SU-DHL-6 (cell line): Measurements from ENCODE around the gene GSK3B.

Experiments
- H2AFZ ChIP-seq: fragments of 200-600 bp; sonication (generic); 2 replicates; pipeline ENCODE4 v1.6.1; 2014; ENCODE audit warnings: low read depth, mild to moderate bottlenecking, moderate library complexity, mixed read lengths, antibody characterized with exemption, low read length; ENCODE audit not compliant: severe bottlenecking
- H3F3A ChIP-seq: fragments of 200-600 bp; shearing (Covaris generic); 2 replicates; pipeline ENCODE4 v1.6.0; 2016; ENCODE audit warnings: antibody characterized with exemption, mild to moderate bottlenecking; ENCODE audit not compliant: insufficient read depth
- H3K27ac ChIP-seq: fragments of 200-600 bp; sonication (generic); 2 replicates; pipeline ENCODE4 v1.5.1; 2016; ENCODE audit warnings: low read depth, mild to moderate bottlenecking, low read length, moderate library complexity, mixed read lengths
- H3K27me3 ChIP-seq: fragments of 200-600 bp; sonication (generic), shearing (Covaris generic); 2 replicates; pipeline ENCODE4 v1.6.0; 2014; ENCODE audit warnings: mild to moderate bottlenecking, low read length
- H3K36me3 ChIP-seq: fragments of 200-600 bp; sonication (generic); 2 replicates; pipeline ENCODE4 v1.6.1; 2014; ENCODE audit warnings: mild to moderate bottlenecking, low read length, mixed read lengths
- H3K4me2 ChIP-seq: fragments of 300-600, 200-600 bp; shearing (Covaris generic), sonication (generic); 2 replicates; pipeline ENCODE4 v1.6.0; 2014; ENCODE audit warnings: low read length, low read depth, mild to moderate bottlenecking; ENCODE audit not compliant: poor library complexity, severe bottlenecking
- H3K4me3 ChIP-seq: fragments of 200-600 bp; sonication (generic); 2 replicates; pipeline ENCODE4 v1.5.1; 2014; ENCODE audit warnings: antibody characterized with exemption, low read length, mild to moderate bottlenecking, mixed read lengths; ENCODE audit not compliant: insufficient read depth, poor library complexity, severe bottlenecking
- H3K79me2 ChIP-seq: fragments of 200-600 bp; sonication (generic); 2 replicates; pipeline ENCODE4 v1.6.1; 2014; ENCODE audit warnings: mild to moderate bottlenecking, low read length, moderate library complexity; ENCODE audit not compliant: insufficient read depth
- H3K9ac ChIP-seq: fragments of 200-600 bp; sonication (generic); 2 replicates; pipeline ENCODE4 v1.7.0; 2014; ENCODE audit warnings: mild to moderate bottlenecking, low read length
- H3K9me2 ChIP-seq: fragments of 200-600 bp; sonication (generic); replicated peaks from 2 replicates; pipeline ENCODE4 v1.6.1; 2014; ENCODE audit warnings: low read length; ENCODE audit not compliant: insufficient read depth
- H3K9me3 ChIP-seq: fragments of 200-600 bp; sonication (generic); 2 replicates; pipeline ENCODE4 v1.6.1; 2014; ENCODE audit warnings: low read length, mixed read lengths; ENCODE audit not compliant: insufficient read depth
- H4K20me1 ChIP-seq: fragments of 200-600 bp; sonication (generic); 2 replicates; pipeline ENCODE4 v1.6.1; 2014; ENCODE audit warnings: low read depth, mild to moderate bottlenecking, antibody characterized with exemption, low read length, moderate library complexity, mixed read lengths
- CTCF ChIP-seq: fragments of 200-600 bp; sonication (generic); IDR thresholded peaks from one replicate; pipeline ENCODE4 v1.5.1; 2017; ENCODE audit warnings: antibody characterized with exemption, mild to moderate bottlenecking, low read length, moderate library complexity; ENCODE audit not compliant: insufficient read depth, poor library complexity, severe bottlenecking
- EZH2phosphoT487 ChIP-seq: fragments of 200-600 bp; sonication (generic), shearing (Covaris generic); conservative IDR thresholded peaks from 2 replicates; pipeline ENCODE4 v1.6.1; 2018; ENCODE audit warnings: mild to moderate bottlenecking, antibody characterized with exemption, low read length, moderate library complexity, mixed read lengths

Gene GSK3B

GRCh38 chr3:119862616-119863015, 231.6 kb downstream of the GSK3B start:
- H3K36me3 ChIP-seq, result peaks cover 51% of the 10 kb centered on the region
- H3K27me3 ChIP-seq, result no peaks in the 10 kb centered on the region
- TF ChIP-seq EZH2phosphoT487, result no peak
- no peak for TF ChIP-seq CTCF
- no peaks in the 10 kb centered on the region for H4K20me1 ChIP-seq
- H3K9ac ChIP-seq, result no peak overlapping the region
- no peaks in the 10 kb centered on the region for H3K79me2 ChIP-seq
- H3F3A ChIP-seq, result 0 out of 2 replicates have a peak, but pooled peaks cover 4% of the 10 kb centered on the region
- no peaks in the 10 kb centered on the region for H3K9me2 ChIP-seq
- H2AFZ ChIP-seq, result no peak overlapping the region
- H3K9me3 ChIP-seq, result peaks cover 7% of the 10 kb centered on the region; the same call in 1 of the 2 replicates
- H3K4me2 ChIP-seq, result no peak overlapping the region
- H3K4me3 ChIP-seq, result no peak overlapping the region
- no peak overlapping the region for H3K27ac ChIP-seq

- Histone ChIP-seq H2AFZ (no peak overlapping the region), H3K27ac (no peak overlapping the region)
Measured at GRCh38 chr3:119861681-119862080, 232.6 kb downstream of the GSK3B start.

GRCh38 chr3:119859728-119860127, 234.5 kb downstream of the GSK3B start:
- Histone ChIP-seq H2AFZ (no peak overlapping the region), H3K4me3 (no peak overlapping the region), H3F3A (0 out of 2 replicates have a peak, but pooled peaks cover 2% of the 10 kb centered on the region), H3K9me2 (no peaks in the 10 kb centered on the region), H3K36me3 (peaks cover 61% of the 10 kb centered on the region), H3K27ac (no peak overlapping the region), H3K27me3 (no peaks in the 10 kb centered on the region), H3K4me2 (no peak overlapping the region), H4K20me1 (no peaks in the 10 kb centered on the region), H3K79me2 (no peaks in the 10 kb centered on the region), H3K9ac (no peak overlapping the region), H3K9me3 (peaks cover 7% of the 10 kb centered on the region; the same call in 1 of the 2 replicates)
- no peak for TF ChIP-seq CTCF
- no peak for TF ChIP-seq EZH2phosphoT487

More at GRCh38 chr3:119861681-119862080, 232.6 kb downstream of the GSK3B start:
- Histone ChIP-seq H3K9ac (no peak overlapping the region), H3K36me3 (peaks cover 53% of the 10 kb centered on the region), H3K9me3 (peaks cover 7% of the 10 kb centered on the region; the same call in 1 of the 2 replicates), H3K27me3 (no peaks in the 10 kb centered on the region), H3K4me3 (no peak overlapping the region), H3K9me2 (no peaks in the 10 kb centered on the region), H3K79me2 (no peaks in the 10 kb centered on the region), H4K20me1 (no peaks in the 10 kb centered on the region), H3F3A (0 out of 2 replicates have a peak, but pooled peaks cover 4% of the 10 kb centered on the region), H3K4me2 (no peak overlapping the region)
- TF ChIP-seq CTCF (no peak), EZH2phosphoT487 (no peak)
